ENCODE measurements around the gene KRT4. TPM values are rescaled to one million over a fixed set of nuclear protein-coding genes. Genes with fewer than 3 reads are reported as not detected.

KRT4 gene
- total RNA-seq, 1 donor from 2014 or later = 77.5 TPM

GRCh38 chr12:52836491-52837412 lies 22.8 kb upstream of the KRT4 start:
- DNase-seq (ENCODE audit: low spot score) = no peak

DNA sequence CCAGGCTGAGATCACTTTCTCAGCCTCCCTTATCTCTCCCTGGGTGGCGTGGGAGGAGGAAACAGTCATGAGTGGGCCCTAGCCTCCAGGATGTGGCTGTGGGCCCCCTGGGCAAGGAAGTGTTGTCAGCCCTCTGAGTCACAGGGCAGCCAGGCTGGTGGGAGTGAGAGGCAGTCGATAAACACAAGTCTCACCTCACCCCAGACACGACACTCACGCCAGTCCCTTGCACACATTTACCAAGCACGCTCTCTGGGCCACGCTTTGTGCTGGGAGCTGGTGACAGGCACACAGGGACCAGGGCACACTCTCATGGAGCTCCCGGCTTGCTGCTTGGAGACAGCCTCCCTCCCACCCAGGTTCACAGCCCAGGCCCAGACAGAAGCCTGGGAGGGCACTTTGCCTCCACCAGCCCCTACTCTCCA lies 22.1 kb upstream of the KRT4 start:
- DNase-seq (ENCODE audit: low spot score) = no peak

DNA sequence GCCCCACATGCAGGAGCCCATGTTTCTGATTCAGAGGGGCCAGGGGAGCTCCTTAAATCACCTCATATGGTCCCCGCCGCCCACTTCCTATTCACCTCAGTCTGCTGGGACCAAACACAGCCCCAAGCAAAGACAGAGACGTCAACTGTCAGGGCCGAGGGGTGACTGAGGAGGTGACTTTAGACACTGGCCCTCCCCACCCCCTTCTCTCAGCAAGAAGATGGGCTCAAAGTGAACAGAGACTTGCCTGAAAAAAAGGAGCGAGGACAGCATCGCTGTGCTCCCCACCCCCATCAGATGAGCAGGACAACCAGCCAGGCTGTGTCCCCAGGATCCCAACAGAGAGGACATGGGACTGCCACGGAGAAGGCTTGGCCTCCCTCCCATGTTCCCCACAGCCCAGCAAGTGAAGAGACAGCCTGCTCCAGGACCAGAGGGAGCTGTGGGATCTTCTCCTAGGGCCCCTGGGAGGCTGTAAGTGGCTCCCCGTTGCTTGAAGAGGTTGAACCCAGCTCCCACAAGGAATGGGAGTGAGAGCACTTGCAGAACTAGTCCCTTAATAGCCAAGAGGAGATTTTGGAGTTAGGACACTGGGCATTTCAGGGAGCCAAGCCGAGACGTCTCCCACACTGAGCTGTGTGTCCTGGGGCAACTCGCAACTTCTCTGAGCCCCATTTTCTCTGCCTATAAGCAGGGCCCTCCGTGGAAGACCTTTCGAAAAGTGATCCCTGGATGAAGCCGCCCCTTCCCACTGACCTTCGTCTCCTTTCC lies 21.5 kb upstream of the KRT4 start:
- DNase-seq (ENCODE audit: low spot score) = no peak

DNA sequence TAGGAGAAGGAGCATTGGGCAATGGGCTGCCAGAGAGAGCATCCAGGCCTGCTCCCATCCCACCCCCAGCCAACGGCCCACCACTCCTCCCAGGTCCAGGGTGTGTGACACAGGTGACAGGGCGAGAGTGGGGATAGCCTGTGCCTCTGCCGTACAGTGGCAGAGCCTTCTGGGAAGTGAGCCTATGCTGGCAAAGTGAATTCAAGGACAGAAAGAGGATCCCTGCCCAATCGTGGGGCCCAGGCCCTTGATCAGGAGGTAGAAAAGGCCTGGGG lies 20.7 kb upstream of the KRT4 start:
- DNase-seq (ENCODE audit: low spot score) = no peak

GRCh38 chr12:52833922-52834726 lies 20.2 kb upstream of the KRT4 start, which contains the start of gene KRT79:
KRT79 (minus strand) TSS chr12:52834311; CDS start chr12:52834260, 51 bp downstream.
- DNase-seq (ENCODE audit: low spot score) = no peak

DNA sequence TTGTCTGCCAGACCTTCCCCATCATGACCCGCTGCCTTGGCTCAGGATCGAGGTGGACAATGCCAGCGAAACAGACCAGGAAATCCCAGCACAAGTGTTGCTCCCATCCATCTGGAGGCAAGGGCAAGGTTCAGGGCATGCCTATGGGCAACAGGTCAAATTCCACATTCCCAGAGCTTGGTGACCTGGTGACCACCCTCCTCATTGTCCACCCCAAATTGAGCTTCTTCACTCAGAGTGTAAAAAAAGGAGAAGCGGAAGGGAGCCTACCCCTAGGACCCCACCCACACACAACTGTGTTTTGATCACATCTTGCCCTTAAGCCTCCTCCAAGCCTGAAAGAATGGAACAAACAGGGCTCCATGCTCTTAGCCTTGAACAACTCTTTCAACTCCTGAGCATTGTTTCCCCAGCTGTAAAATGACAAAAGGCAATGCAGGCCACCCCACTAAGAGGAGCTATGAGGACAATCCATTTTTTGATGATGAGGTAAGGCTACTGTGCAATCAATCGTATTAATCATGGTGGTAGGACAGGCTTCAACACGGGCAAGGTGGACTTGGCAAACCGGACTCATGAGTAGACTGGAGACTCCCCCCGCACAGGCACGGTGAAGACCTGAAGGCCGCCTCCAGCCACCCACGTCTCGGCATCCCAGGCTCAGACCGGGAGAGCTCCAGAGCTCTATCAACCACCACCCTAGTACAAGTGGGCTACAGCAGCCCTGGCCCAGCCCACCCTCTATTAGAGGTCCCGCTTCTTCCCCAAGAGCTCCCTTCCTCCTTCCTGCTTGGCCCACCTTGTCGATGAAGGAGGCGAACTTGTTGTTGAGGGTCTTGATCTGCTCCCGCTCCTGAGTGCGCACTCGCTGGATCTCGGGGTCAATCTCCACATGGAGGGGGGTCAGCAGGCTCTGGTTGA lies 19.3 kb upstream of the KRT4 start:
- no peak for DNase-seq (ENCODE audit: low spot score)

DNA sequence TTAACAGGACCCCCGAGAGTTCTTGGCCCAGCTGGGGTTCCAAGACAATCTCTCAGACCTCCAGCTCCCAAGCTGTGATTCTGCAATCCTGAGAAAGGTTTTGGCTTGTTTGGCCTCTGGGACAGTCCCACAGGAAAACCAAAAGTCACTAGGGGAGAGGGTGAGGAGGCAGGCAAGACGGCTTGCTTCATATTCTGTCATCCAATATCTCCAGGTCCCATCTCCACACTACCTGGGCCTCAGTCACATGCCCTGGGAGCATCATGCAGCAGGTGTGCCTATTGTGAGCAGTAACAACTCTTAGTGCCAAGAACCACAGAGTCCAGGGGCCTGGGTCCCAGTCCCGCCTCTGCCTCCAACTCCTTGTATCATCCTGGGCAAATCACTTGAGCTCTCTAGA lies 18.5 kb upstream of the KRT4 start:
- no peak for DNase-seq (ENCODE audit: low spot score)

GRCh38 chr12:52831251-52831650 lies 17.3 kb upstream of the KRT4 start:
- DNase-seq (ENCODE audit: low spot score) = no peak

GRCh38 chr12:52829986-52830770 lies 16.3 kb upstream of the KRT4 start:
- no peak for DNase-seq (ENCODE audit: low spot score)

- peak; percentile 54 for DNase-seq (ENCODE audit: low spot score)
These were observed 14.7 kb upstream of the KRT4 start for GRCh38 chr12:52828591-52829021.

DNA sequence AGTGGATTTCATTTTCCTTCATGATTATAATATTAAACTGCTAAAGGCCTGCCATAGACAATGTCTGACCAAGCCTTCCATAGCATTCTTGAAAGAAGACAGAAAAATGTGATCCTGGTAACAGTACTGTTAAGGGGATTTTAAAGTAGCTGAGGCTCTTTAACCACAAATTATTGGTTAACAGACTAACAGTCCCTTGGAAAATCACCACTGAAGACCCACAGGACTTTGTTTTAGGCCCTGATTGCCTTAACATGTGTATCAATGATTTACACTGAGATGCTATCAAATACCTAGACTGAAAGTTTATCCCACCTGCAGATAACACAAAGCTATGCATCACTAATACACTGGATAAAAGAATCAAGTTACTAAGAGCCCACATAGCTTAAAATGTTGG lies 14.2 kb upstream of the KRT4 start:
- DNase-seq (ENCODE audit: low spot score) = no peak

- no peak for DNase-seq (ENCODE audit: low spot score)
These were observed 13.7 kb upstream of the KRT4 start for GRCh38 chr12:52827499-52828090.

GRCh38 chr12:52826611-52827498 lies 12.9 kb upstream of the KRT4 start:
- no peak for DNase-seq (ENCODE audit: low spot score)

DNA sequence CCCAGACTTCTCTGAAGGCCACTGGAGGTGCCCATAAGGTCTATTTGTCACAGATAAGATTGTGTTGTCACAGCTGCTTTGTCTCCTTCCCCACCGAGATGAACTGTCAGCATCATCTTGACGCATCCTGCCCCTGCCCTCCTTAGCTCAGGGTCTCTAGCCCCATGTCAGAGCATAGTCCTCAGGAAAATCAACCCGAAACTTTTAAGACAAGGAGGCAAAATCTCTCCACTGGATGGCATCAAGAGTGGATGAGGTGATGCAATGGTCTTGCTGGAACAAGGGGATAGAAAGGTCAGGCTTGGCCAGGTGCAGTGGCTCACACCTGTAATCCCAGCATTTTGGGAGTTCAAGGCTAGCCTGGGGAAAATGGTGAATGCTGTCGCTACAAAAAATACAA lies 12.0 kb upstream of the KRT4 start:
- DNase-seq (ENCODE audit: low spot score) = no peak

DNA sequence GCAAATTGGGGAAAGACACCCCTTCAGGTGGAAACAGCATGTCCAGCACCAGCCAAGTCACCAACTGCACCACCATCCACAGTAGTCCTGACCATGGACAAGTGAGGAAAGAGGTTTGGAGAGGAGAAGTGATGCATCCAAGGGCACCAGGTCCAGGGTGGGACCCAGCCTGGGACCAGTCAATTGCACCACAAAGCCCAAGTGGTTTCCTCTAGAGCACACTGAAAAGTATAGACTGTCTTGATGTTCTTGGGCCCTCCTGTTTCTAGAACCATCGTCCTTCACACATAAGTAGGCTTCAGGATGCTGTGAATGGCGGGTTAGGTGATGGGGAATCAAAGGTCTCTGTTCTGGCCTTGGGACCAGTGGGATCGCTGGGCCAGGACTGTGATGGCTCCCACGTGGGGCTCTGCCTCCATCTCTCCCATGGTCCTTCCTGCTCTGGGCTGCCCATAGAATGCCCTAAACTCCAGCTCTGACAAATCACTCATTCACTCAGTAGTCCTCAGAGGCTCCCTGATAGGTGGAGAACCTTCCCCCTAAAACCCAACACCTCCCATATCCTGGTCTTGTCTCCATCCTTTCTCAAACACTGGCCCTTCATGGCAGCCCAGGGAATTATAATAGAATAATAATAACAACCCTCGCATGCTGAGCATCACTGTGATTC lies 11.0 kb upstream of the KRT4 start:
- DNase-seq (ENCODE audit: low spot score) = no peak

GRCh38 chr12:52823761-52824450 lies 10.0 kb upstream of the KRT4 start:
- no peak for DNase-seq (ENCODE audit: low spot score)

- no peak for DNase-seq (ENCODE audit: low spot score)
These were observed 9.0 kb upstream of the KRT4 start for GRCh38 chr12:52822771-52823510.

All from umbilical cord (tissue), 2 donors.